ENCODE measurements around the gene SMCO2.

GRCh38 chr12:27429606-27430005 lies 16.9 kb upstream of the SMCO2 start:
- TF ChIP-seq, protein P1, sequence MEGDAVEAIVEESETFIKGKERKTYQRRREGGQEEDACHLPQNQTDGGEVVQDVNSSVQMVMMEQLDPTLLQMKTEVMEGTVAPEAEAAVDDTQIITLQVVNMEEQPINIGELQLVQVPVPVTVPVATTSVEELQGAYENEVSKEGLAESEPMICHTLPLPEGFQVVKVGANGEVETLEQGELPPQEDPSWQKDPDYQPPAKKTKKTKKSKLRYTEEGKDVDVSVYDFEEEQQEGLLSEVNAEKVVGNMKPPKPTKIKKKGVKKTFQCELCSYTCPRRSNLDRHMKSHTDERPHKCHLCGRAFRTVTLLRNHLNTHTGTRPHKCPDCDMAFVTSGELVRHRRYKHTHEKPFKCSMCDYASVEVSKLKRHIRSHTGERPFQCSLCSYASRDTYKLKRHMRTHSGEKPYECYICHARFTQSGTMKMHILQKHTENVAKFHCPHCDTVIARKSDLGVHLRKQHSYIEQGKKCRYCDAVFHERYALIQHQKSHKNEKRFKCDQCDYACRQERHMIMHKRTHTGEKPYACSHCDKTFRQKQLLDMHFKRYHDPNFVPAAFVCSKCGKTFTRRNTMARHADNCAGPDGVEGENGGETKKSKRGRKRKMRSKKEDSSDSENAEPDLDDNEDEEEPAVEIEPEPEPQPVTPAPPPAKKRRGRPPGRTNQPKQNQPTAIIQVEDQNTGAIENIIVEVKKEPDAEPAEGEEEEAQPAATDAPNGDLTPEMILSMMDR (IDR thresholded peaks at IDR 0.05): no peak
- TF ChIP-seq POLR2A (IDR thresholded peaks at IDR 0.05): no peak

Data from adrenal gland (tissue), 5 donors.